ENCODE data around the gene FAT3. TPM values are rescaled to one million over a fixed set of nuclear protein-coding genes. Genes with fewer than 3 reads are reported as not detected.

FAT3 gene
- total RNA-seq, 1 experiment from 2014 or later, result 9.1 TPM

DNA sequence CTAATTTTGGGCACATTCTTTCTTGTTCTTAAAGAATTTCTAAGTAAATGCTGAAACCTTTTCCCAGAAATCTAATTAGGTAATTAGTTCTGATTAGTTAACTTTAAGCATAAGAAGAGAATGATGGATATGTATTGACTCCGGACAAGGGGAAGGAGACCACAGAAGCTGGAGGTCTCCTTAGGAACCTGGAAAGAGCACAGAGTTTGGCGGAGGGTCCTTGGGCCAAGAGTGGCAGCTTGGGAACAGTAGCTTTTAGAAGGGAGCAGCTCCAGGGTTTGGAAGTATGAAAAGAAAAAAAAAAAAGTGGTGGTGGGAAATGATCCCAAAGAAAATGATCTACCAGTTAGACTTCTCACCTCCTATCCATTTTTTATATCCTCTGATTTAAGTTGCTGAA, 42.7 kb downstream of the FAT3 start:
- intact Hi-C loops (cut with micrococcal nuclease; ENCODE audit: unreplicated experiment), result no loop called here
- no peak for DNase-seq (ENCODE audit: low spot score)

DNA sequence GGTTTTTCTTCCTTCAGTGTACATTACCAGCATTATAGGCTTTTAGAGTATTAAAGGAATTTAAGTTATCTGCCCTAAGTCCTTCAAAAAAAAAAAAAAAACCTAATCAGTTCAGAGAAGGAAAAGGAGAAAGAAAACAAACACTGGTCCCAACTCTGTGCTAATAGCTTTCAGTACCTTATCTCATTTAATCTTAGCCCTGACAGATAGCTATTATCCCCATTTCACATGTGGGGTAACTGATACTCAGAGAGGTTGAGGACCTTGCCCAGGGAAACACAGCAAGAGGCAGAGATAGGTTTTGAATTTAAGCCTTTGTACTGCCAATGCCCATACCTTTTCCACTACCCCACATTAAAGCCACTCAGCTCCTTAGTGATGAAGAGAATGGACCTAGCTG, 43.4 kb downstream of the FAT3 start:
- H3K4me3 ChIP-seq (ENCODE audit: low read depth, low read length, poor library complexity, severe bottlenecking), result no peak overlapping the region
- no peak for DNase-seq (ENCODE audit: low spot score)
- no peaks in the 10 kb centered on the region for H3K36me3 ChIP-seq (ENCODE audit: insufficient read depth, low read length, poor library complexity, severe bottlenecking)
- TF ChIP-seq, protein P1, sequence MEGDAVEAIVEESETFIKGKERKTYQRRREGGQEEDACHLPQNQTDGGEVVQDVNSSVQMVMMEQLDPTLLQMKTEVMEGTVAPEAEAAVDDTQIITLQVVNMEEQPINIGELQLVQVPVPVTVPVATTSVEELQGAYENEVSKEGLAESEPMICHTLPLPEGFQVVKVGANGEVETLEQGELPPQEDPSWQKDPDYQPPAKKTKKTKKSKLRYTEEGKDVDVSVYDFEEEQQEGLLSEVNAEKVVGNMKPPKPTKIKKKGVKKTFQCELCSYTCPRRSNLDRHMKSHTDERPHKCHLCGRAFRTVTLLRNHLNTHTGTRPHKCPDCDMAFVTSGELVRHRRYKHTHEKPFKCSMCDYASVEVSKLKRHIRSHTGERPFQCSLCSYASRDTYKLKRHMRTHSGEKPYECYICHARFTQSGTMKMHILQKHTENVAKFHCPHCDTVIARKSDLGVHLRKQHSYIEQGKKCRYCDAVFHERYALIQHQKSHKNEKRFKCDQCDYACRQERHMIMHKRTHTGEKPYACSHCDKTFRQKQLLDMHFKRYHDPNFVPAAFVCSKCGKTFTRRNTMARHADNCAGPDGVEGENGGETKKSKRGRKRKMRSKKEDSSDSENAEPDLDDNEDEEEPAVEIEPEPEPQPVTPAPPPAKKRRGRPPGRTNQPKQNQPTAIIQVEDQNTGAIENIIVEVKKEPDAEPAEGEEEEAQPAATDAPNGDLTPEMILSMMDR (conservative IDR thresholded peaks at IDR 0.05; ENCODE audit: low read depth, low read length), result no peak
- no peak for TF ChIP-seq EZH2 (IDR thresholded peaks at IDR 0.05; ENCODE audit: borderline replicate concordance, low read depth, low read length, poor library complexity, severe bottlenecking)
- H3K27ac ChIP-seq (ENCODE audit: low read depth, low read length, poor library complexity, severe bottlenecking), result no peak overlapping the region
- intact Hi-C loops (cut with micrococcal nuclease; ENCODE audit: unreplicated experiment), result no loop called here
- H3K9me3 ChIP-seq (ENCODE audit: low read depth, low read length, poor library complexity, severe bottlenecking), result no peaks in the 10 kb centered on the region
- no peaks in the 10 kb centered on the region for H3K27me3 ChIP-seq (replicated peaks; ENCODE audit: insufficient read depth, low read depth, low read length, poor library complexity)
- no peaks in the 10 kb centered on the region for H3K4me1 ChIP-seq (ENCODE audit: insufficient read depth, low read length, poor library complexity, severe bottlenecking)
- CTCF ChIA-PET, result no interaction called here
- no TSS peak for BruUV-seq (replicated peaks)
- POLR2A ChIA-PET (ENCODE audit: low non-redundant PET), result no interaction called here

More for the DNA sequence above, 42.7 kb downstream of the FAT3 start:
- Histone ChIP-seq H3K27me3 (replicated peaks; ENCODE audit: insufficient read depth, low read depth, low read length, poor library complexity) (no peaks in the 10 kb centered on the region), H3K4me3 (ENCODE audit: low read depth, low read length, poor library complexity, severe bottlenecking) (no peak overlapping the region), H3K4me1 (ENCODE audit: insufficient read depth, low read length, poor library complexity, severe bottlenecking) (no peaks in the 10 kb centered on the region), H3K36me3 (ENCODE audit: insufficient read depth, low read length, poor library complexity, severe bottlenecking) (no peaks in the 10 kb centered on the region), H3K9me3 (ENCODE audit: low read depth, low read length, poor library complexity, severe bottlenecking) (no peaks in the 10 kb centered on the region), H3K27ac (ENCODE audit: low read depth, low read length, poor library complexity, severe bottlenecking) (no peak overlapping the region)
- ChIA-PET CTCF (no interaction called here), POLR2A (ENCODE audit: low non-redundant PET) (no interaction called here)
- BruUV-seq (replicated peaks), result no TSS peak
- TF ChIP-seq, protein P1 (conservative IDR thresholded peaks at IDR 0.05; ENCODE audit: low read depth, low read length), result no peak
- no peak for TF ChIP-seq EZH2 (IDR thresholded peaks at IDR 0.05; ENCODE audit: borderline replicate concordance, low read depth, low read length, poor library complexity, severe bottlenecking)

DNA sequence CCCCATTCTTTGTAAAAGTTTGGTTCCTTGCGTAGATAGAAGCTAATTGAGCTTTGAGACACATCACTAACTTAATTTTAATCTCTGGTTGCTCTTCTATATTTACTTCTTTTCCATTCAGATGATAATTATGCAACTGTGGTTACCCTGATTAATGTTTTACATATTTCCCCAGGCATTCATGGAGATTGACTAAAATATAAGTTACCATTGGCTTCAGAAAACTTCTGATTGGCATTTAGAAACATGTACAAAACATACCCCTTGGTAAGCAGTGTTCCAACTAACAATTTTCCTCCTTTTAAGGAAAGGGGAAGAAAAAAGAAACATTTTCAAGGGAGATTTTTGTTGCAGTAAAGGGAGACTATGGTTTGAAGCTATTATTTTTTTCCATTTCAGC, 43.9 kb downstream of the FAT3 start:
- CTCF ChIA-PET, result no interaction called here
- H3K4me1 ChIP-seq (ENCODE audit: insufficient read depth, low read length, poor library complexity, severe bottlenecking), result no peaks in the 10 kb centered on the region
- intact Hi-C loops (cut with micrococcal nuclease; ENCODE audit: unreplicated experiment), result no loop called here
- H3K27ac ChIP-seq (ENCODE audit: low read depth, low read length, poor library complexity, severe bottlenecking), result no peak overlapping the region
- no peak for DNase-seq (ENCODE audit: low spot score)
- H3K36me3 ChIP-seq (ENCODE audit: insufficient read depth, low read length, poor library complexity, severe bottlenecking), result no peaks in the 10 kb centered on the region
- no peaks in the 10 kb centered on the region for H3K9me3 ChIP-seq (ENCODE audit: low read depth, low read length, poor library complexity, severe bottlenecking)
- no peak overlapping the region for H3K4me3 ChIP-seq (ENCODE audit: low read depth, low read length, poor library complexity, severe bottlenecking)
- H3K27me3 ChIP-seq (replicated peaks; ENCODE audit: insufficient read depth, low read depth, low read length, poor library complexity), result no peaks in the 10 kb centered on the region
- BruUV-seq (replicated peaks), result no TSS peak
- POLR2A ChIA-PET (ENCODE audit: low non-redundant PET), result no interaction called here
- no peak for TF ChIP-seq EZH2 (IDR thresholded peaks at IDR 0.05; ENCODE audit: borderline replicate concordance, low read depth, low read length, poor library complexity, severe bottlenecking)
- TF ChIP-seq, protein P1 (conservative IDR thresholded peaks at IDR 0.05; ENCODE audit: low read depth, low read length), result no peak

All from A673 (cell line).